GM15510 (cell line): ENCODE results near the gene TAS1R2.

Experiments
- POLR2A ChIP-seq: IDR thresholded peaks from 3 replicates; pipeline ENCODE4 v1.6.1; 2011; ENCODE audit warnings: borderline replicate concordance; ENCODE audit not compliant: insufficient read length; ENCODE audit errors: extremely low read depth

Gene TAS1R2

DNA sequence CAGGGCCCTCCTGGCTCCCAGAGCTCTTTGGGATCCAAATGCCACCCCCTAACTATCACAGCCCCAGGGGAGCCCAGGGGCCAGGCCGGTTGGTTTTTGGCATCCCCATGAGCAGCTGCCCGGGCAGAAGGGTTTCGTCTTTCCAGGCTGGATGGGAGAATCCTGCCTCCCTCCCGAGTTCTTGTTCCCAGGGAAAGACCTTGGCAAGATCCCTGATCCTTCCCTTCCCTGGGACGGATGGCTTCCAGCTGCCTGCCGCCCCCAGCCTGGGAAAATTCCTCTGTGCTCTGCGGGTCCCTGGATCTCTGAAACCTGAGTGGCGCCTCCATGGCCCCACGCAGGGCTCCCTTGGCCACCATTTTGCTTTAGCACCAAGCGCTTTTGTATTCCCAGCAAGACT is 55.6 kb downstream of the TAS1R2 start:
- no peak for TF ChIP-seq POLR2A

DNA sequence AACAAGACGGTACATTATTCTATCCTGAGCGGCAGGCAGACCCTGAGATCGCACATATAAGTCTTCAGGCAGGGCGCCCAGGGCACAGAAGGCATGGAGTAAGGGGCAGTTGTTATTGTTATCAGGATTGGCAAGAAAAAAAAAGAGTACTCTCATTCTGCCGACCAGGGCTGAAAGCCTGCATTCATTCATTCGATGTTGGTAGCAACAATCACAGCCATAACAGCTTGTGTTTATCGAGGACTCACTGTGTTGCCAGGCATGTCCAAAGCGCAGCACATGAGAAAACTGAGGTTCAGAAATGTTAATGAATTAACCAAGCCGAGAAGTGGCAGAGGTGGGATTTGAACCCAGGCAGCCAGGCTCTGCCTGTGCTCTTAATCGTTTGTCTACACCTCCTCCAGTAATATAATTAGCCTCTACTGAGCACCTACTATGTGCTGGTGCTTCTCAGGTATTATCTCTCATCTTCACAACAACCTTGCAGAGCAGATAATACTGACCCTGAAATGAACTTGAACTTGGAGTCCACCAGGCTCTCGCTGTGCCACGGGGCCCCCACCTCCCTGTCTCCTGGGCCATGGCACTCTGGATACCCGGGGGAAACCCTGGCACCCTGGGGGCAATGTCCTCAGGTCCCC is 56.2 kb downstream of the TAS1R2 start:
- no peak for TF ChIP-seq POLR2A

DNA sequence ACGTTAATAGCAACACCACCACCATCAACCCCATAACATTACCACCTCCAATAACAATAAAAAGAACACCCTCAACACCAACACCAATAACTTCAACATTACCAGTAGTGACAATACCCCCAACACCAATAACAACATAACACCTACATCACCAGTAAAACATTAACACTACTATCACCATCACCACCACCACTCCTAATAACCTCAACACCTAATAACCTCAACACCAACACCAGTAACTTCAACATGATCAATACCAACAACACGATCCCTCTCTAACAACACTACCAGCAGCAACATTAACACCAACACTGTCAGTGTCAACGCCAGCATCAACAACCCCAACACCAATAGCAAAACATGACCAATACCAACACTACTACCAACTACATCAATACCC is 57.2 kb downstream of the TAS1R2 start:
- TF ChIP-seq POLR2A = no peak

DNA sequence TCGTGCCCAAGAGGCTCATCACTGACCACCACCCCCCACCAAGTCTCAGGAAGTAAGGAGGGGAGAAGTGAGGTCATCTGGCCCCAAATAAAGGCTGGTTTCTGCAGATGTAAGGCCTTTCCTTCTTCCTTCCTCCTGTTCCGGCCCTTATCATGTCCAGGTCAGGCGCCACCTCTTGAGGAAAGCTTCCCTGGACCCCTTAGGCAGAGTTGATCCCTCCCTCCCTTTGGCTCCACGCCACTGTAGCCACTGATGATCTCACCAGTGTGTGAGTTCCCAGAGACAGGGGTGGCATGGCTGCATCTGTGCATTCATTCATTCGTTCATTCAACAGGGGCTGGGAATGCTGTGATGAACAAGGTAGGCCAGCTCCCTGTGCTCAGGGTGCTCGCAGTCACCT is 59.2 kb downstream of the TAS1R2 start:
- no peak for TF ChIP-seq POLR2A

DNA sequence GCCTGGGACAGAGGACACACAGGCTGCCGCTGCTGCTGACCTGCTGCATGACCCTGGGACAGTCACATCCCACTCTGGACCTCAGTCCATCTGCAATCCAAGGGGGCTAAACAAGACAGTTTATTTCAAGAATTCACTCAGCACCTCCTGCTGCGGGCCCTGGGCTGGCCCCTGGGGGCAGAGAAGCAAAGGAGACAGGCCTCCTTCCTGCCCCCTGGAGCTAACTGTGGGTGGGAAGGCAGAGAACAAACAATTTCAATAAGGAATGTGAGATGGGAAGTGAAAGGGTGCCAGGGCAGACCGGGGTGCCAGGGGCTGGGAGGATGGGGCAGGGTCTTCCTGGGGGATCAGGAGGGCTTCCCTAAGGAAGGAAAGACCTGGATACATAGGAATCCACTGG is 60.0 kb downstream of the TAS1R2 start:
- TF ChIP-seq POLR2A = no peak

DNA sequence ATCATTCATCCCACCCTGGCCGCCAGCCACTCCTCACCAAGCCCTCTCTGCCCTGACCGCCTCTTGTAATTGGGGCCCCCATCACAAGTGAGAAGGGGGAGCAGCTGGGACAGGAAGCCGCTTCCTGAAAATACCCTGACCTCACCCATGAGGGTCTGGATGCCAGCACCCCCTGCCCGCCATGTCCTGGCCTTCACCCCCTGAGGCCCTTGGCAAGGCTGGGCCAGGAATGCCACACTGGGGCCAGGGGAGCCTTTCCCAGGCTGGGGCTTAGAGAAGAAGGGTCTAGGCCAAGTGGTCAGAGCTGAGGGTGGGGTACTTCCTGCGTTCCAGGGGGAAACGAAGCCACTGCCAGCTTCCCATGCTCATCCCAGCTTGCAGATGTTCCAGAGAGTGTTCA is 60.5 kb downstream of the TAS1R2 start:
- no peak for TF ChIP-seq POLR2A

DNA sequence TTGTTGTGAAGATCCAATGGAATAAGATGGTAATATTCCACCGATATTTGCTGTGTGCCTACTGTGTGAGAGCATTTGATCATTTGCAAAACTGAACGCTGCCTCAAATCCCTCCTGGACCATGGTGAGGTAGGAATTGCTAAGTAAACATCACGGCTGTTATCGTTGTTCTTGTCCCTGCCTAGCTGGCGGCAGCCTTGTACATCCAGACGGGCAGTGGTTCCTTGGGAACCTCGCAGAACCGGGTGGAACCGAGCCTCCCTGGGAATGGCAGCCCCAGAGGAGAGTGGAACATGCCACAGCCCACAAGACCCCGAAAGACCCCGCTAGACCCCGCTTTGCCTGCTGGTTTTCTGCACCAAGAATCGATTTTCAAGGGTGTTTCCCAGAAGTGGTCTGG is 60.9 kb downstream of the TAS1R2 start:
- no peak for TF ChIP-seq POLR2A

DNA sequence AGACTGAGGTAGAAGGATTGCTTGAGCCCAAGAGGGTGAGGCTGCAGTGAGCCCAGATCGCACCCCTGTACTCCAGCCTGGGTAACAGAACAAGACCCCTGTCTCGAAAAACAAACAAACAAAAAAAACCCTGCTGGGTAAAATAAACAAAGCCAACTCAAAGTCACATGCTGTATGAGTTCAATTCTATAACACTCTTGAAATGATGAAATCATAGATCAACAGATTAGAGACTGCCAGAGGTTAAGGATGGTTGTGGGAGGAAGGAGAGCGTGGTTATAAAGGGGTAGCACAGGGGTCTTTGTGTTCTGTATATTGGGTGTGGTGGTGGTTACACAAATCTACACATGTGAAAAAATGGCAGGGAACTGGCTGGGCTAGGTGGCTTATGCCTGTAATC is 62.5 kb downstream of the TAS1R2 start:
- TF ChIP-seq POLR2A = no peak

DNA sequence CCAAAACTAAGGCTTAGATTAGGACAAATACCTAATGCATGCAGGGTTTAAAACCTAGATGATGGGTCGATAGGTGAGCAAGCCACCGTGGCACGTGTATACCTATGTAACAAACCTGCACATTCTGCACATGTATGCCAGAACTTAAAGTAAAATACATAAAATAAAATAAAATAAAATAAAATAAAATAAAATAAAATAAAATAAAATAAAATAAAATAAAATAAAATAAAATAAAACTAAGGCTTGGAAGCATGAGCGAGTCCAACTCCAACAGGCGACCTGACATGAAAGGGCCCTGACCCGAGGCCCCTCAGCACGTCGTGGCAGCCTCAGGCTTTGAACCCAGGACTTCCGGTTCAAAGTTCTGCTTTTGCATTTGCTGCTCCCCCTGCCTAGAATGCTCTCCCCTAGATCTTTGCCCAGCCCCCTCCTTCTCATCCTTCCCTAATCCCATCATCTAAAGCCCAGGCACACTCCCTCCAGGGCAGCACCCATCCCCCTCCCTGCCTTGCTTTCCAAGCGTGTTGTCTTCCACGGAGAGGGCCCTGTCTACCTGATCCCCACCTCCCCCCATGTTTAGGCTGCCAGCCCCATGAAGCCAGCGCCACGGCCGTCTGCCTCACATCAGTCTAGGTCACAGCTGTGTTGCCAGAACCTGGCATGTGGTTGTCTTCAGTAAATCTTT is 64.3 kb downstream of the TAS1R2 start:
- TF ChIP-seq POLR2A = no peak

DNA sequence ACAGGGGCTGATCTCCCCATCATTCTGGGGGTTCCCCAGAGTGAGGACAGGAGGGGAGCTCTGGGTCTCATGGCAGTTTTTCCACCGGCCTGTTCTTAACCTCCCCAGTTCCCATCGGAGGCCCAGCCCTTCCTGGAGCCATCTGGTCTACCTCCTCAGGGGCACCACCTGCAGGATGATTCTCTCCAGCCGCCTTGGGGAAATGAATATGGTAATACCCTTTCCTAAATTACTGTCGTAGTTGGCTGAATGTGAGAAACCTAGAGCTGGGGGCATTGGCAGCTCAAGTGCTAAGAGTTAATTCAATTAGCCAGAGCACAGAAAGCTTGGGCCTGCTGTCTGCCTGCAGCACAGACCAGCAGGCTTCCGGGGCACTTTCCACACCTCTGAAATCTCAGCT is 64.9 kb downstream of the TAS1R2 start:
- TF ChIP-seq POLR2A = no peak

DNA sequence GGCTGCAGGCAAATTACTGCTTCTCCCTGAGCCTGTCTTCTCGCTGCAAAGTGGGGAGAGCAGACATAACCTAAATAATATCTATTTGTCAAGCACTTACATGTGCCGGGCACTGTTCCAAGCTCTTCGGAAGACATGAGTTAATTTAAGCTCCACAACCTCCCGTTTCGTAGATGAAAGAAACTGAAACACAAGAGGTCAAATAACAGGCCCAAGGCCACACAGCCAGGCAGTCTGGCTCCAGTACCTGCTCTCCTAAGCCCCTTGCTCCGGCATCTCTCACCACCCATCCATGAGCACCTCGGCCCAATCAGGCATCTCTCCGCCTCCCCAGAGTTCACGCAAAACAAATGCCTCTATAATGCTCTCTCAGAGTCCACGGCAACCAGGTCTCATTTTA is 65.4 kb downstream of the TAS1R2 start:
- no peak for TF ChIP-seq POLR2A

DNA sequence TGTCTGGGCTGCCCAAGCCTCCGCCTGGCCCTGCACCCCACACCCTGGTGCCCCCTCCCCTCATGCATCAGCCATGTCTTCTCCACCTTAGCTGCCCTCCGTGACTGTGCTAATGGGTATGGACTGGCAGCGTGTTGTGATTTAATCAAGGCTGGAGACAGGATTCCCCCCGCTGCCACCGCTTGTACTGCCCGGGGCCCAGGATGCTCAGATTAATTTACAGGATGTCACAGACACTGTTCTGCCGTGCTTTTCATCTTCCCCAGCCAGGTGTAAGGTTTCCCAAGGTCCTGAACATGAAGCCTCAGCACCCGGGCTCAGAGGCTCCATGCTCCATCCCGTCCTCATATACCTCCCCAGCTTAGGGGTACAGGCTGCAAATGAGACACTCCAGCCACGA is 66.3 kb downstream of the TAS1R2 start:
- no peak for TF ChIP-seq POLR2A

DNA sequence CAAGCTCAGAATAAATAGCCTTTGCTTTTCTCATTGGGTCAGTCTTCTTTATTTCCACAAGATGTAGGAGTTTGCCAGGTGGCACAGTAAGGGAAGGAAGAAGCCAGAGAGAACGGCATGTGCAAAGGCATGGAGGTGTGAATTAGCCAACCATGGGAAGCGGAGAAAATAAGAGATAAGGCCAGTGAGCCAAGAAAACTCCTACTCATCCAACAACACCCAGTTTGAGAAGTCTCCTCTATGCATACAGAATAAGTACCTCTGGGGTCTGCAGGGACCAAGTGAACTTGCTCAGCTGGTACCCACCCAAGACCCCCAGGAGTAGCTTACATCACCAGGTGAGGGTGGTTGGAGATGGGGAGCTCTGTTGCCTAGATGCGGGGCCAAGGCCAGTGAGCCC is 66.7 kb downstream of the TAS1R2 start:
- no peak for TF ChIP-seq POLR2A
